Measurements from ENCODE around the gene CSF2RB. TPM values are rescaled to one million over a fixed set of nuclear protein-coding genes. Genes with fewer than 3 reads are reported as not detected.

CSF2RB gene
- polyA plus RNA-seq, 1 donor (not counting 4 experiments of a cell fraction or from before 2014, with no cell fraction given) = 0.08 TPM

GRCh38 chr22:36873614-36874308 is 39.7 kb upstream of the CSF2RB start:
- dilution Hi-C loops (cut with MboI; ENCODE audit: extremely low pct_ligation_motif_present, low sequenced_read_pairs) = no loop called here

DNA sequence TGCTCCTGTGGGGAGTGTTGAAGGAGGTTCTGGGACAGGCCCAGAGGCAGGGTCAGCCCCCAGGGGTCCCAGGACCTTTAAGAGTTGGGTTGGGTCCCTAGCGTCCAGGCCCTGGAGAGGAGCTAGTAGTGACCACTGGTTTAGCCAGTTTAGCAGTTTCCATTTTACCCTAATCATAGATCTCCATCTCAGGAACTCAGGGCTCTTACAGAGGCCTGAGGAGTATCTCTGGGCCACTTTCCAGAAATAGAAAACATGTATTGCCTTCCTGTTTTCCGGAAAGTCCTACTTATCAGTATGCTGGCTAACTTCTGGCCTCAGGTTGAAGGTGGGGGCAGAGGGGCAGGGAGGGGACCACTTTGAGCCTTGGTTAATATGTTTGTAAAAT is 39.1 kb upstream of the CSF2RB start:
- peaks cover 4% of the 10 kb centered on the region for H3K27me3 ChIP-seq (ENCODE audit: control insufficient read depth, extremely low read depth, insufficient read depth, low read length)
- H3K9ac ChIP-seq (ENCODE audit: control insufficient read depth, extremely low read depth, insufficient read depth, low read length) = no peak overlapping the region
- no peak for DNase-seq (ENCODE audit: low read depth, low spot score)
- H3K9me3 ChIP-seq (ENCODE audit: control insufficient read depth, low read depth, low read length) = no peaks in the 10 kb centered on the region
- no peak for FAIRE-seq
- no peak overlapping the region for H3K4me3 ChIP-seq (ENCODE audit: control insufficient read depth in 2 of 3, extremely low read depth in 1 of 3, insufficient read depth in 2 of 3, low read depth in 1 of 3, low read length in 3 of 3)
- H4K20me1 ChIP-seq (ENCODE audit: control insufficient read depth, extremely low read depth, insufficient read depth, low read length) = no peaks in the 10 kb centered on the region
- H3K9me1 ChIP-seq (ENCODE audit: control insufficient read depth, extremely low read depth, insufficient read depth, low read length) = peaks cover 2% of the 10 kb centered on the region
- TF ChIP-seq, protein P1, sequence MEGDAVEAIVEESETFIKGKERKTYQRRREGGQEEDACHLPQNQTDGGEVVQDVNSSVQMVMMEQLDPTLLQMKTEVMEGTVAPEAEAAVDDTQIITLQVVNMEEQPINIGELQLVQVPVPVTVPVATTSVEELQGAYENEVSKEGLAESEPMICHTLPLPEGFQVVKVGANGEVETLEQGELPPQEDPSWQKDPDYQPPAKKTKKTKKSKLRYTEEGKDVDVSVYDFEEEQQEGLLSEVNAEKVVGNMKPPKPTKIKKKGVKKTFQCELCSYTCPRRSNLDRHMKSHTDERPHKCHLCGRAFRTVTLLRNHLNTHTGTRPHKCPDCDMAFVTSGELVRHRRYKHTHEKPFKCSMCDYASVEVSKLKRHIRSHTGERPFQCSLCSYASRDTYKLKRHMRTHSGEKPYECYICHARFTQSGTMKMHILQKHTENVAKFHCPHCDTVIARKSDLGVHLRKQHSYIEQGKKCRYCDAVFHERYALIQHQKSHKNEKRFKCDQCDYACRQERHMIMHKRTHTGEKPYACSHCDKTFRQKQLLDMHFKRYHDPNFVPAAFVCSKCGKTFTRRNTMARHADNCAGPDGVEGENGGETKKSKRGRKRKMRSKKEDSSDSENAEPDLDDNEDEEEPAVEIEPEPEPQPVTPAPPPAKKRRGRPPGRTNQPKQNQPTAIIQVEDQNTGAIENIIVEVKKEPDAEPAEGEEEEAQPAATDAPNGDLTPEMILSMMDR (optimal IDR thresholded peaks at IDR 0.05 in 1 of 3, IDR thresholded peaks at IDR 0.05 in 1 of 3, conservative IDR thresholded peaks at IDR 0.05 in 1 of 3; ENCODE audit: extremely low read depth in 1 of 3, insufficient read depth in 2 of 3, low read length in 3 of 3) = no peak
- no peak for TF ChIP-seq EZH2 (IDR thresholded peaks at IDR 0.05; ENCODE audit: low read length)
- peaks cover 40% of the 10 kb centered on the region for H3K4me1 ChIP-seq (ENCODE audit: control insufficient read depth, extremely low read depth, insufficient read depth, low read length)
- no peak overlapping the region for H2AFZ ChIP-seq (ENCODE audit: control insufficient read depth, low read length)
- dilution Hi-C loops (cut with MboI; ENCODE audit: extremely low pct_ligation_motif_present, low sequenced_read_pairs) = no loop called here
- no peaks in the 10 kb centered on the region for H3K79me2 ChIP-seq (ENCODE audit: control insufficient read depth, insufficient read depth, low read length)
- peak overlapping the region; percentile 62 for H3K4me2 ChIP-seq (ENCODE audit: control insufficient read depth, extremely low read depth, insufficient read depth, low read depth, low read length)
- no peaks in the 10 kb centered on the region for H3K36me3 ChIP-seq (ENCODE audit: control insufficient read depth in 2 of 2, extremely low read depth in 1 of 2, insufficient read depth in 2 of 2, low read length in 2 of 2)
- H3K27ac ChIP-seq (ENCODE audit: control insufficient read depth, insufficient read depth, low read length) = peak overlapping the region; percentile 60

More at GRCh38 chr22:36873614-36874308, 39.7 kb upstream of the CSF2RB start:
- Histone ChIP-seq H3K27ac (ENCODE audit: control insufficient read depth, insufficient read depth, low read length) (peak overlapping the region; percentile 60), H3K4me2 (ENCODE audit: control insufficient read depth, extremely low read depth, insufficient read depth, low read depth, low read length) (peak overlapping the region; percentile 62), H2AFZ (ENCODE audit: control insufficient read depth, low read length) (peak overlapping the region; percentile 77), H3K4me1 (ENCODE audit: control insufficient read depth, extremely low read depth, insufficient read depth, low read length) (peaks cover 40% of the 10 kb centered on the region), H3K27me3 (ENCODE audit: control insufficient read depth, extremely low read depth, insufficient read depth, low read length) (peaks cover 4% of the 10 kb centered on the region), H3K9me1 (ENCODE audit: control insufficient read depth, extremely low read depth, insufficient read depth, low read length) (peaks cover 2% of the 10 kb centered on the region), H3K9me3 (ENCODE audit: control insufficient read depth, low read depth, low read length) (no peaks in the 10 kb centered on the region), H3K4me3 (ENCODE audit: control insufficient read depth in 2 of 3, extremely low read depth in 1 of 3, insufficient read depth in 2 of 3, low read depth in 1 of 3, low read length in 3 of 3) (peak overlapping the region in 2 of 3 experiments; percentile 9 to 16), H3K79me2 (ENCODE audit: control insufficient read depth, insufficient read depth, low read length) (no peaks in the 10 kb centered on the region), H3K9ac (ENCODE audit: control insufficient read depth, extremely low read depth, insufficient read depth, low read length) (peak overlapping the region; percentile 51), H3K36me3 (ENCODE audit: control insufficient read depth in 2 of 2, extremely low read depth in 1 of 2, insufficient read depth in 2 of 2, low read length in 2 of 2) (no peaks in the 10 kb centered on the region), H4K20me1 (ENCODE audit: control insufficient read depth, extremely low read depth, insufficient read depth, low read length) (no peaks in the 10 kb centered on the region)
- no peak for TF ChIP-seq EZH2 (IDR thresholded peaks at IDR 0.05; ENCODE audit: low read length)
- TF ChIP-seq, protein P1 (optimal IDR thresholded peaks at IDR 0.05 in 1 of 3, IDR thresholded peaks at IDR 0.05 in 1 of 3, conservative IDR thresholded peaks at IDR 0.05 in 1 of 3; ENCODE audit: extremely low read depth in 1 of 3, insufficient read depth in 2 of 3, low read length in 3 of 3) = peak; percentile 76 to 91 (median 79)
- FAIRE-seq (peak; percentile 88), DNase-seq (ENCODE audit: low read depth, low spot score) (peak; percentile 41)
